GM18907 (cell line): ENCODE measurements around the gene ADGRF3.
"Not testable (repeated sequence)": the region's sequence is repeated elsewhere in the genome, so short reads cannot be mapped to it uniquely, and the experiment has no call there.

Source experiments
- ATAC-seq: cut with Tn5 transposase; IDR thresholded peaks from one replicate; pipeline ENCODE4 v1.9.1; 2021; ENCODE audit warnings: mild to moderate bottlenecking, moderate library complexity; ENCODE audit not compliant: unreplicated experiment

ADGRF3 gene

GRCh38 chr2:26351375-26352090 is 4.9 kb upstream of the ADGRF3 start:
- no peak for ATAC-seq

GRCh38 chr2:26349690-26350089 is 3.1 kb upstream of the ADGRF3 start:
- no peak for ATAC-seq

GRCh38 chr2:26347286-26347865 is 787 bp upstream of the ADGRF3 start:
- no peak for ATAC-seq

- peak; percentile 95 for ATAC-seq
These were observed 790 bp downstream of the ADGRF3 start, which contains the start of gene SELENOI for GRCh38 chr2:26345545-26346453. Gene SELENOI, plus strand, starts transcription at chr2:26346143. Its CDS starts 90 bp downstream, at chr2:26346233.

- no peak for ATAC-seq
These were observed 1.4 kb downstream of the ADGRF3 start for GRCh38 chr2:26345283-26345544.

GRCh38 chr2:26344581-26345282 is 1.9 kb downstream of the ADGRF3 start:
- ATAC-seq = no peak

- ATAC-seq = no peak
These were observed 5.8 kb downstream of the ADGRF3 start for GRCh38 chr2:26340831-26341230.

GRCh38 chr2:26337298-26337697 is 9.3 kb downstream of the ADGRF3 start:
- ATAC-seq = no peak

- no peak for ATAC-seq
These were observed 9.9 kb downstream of the ADGRF3 start for GRCh38 chr2:26336719-26337118.

- ATAC-seq = no peak
These were observed 11.4 kb downstream of the ADGRF3 start for GRCh38 chr2:26335231-26335630.

GRCh38 chr2:26333293-26333692 is 13.3 kb downstream of the ADGRF3 start:
- no peak for ATAC-seq

GRCh38 chr2:26331321-26331720 is 15.3 kb downstream of the ADGRF3 start:
- not testable (repeated sequence) for ATAC-seq

GRCh38 chr2:26330604-26331003 is 16.0 kb downstream of the ADGRF3 start:
- ATAC-seq = no peak

GRCh38 chr2:26330114-26330549 is 16.5 kb downstream of the ADGRF3 start:
- peak; percentile 74 for ATAC-seq

- not testable (repeated sequence) for ATAC-seq
These were observed 17.5 kb downstream of the ADGRF3 start for GRCh38 chr2:26329083-26329482.

GRCh38 chr2:26327291-26328272 is 19.0 kb downstream of the ADGRF3 start:
- no peak for ATAC-seq

GRCh38 chr2:26326514-26326913 is 20.1 kb downstream of the ADGRF3 start:
- ATAC-seq = no peak

- ATAC-seq = no peak
These were observed 20.7 kb downstream of the ADGRF3 start for GRCh38 chr2:26325851-26326250.

GRCh38 chr2:26324903-26325302 is 21.7 kb downstream of the ADGRF3 start:
- ATAC-seq = no peak

- ATAC-seq = not testable (repeated sequence)
These were observed 22.1 kb downstream of the ADGRF3 start for GRCh38 chr2:26324479-26324878.
